Measurements from ENCODE around the gene CITED2.

GRCh38 chr6:139338795-139339194 lies 35.7 kb downstream of the CITED2 start:
- no peak for TF ChIP-seq CTCF (conservative IDR thresholded peaks at IDR 0.05; ENCODE audit: low read depth, low read length)
- TF ChIP-seq EZH2 (IDR thresholded peaks at IDR 0.05; ENCODE audit: borderline replicate concordance, low read depth, low read length, poor library complexity, severe bottlenecking), result no peak

Data from A673 (cell line).